ENCODE data around the gene WIPI1.

Gene WIPI1

DNA sequence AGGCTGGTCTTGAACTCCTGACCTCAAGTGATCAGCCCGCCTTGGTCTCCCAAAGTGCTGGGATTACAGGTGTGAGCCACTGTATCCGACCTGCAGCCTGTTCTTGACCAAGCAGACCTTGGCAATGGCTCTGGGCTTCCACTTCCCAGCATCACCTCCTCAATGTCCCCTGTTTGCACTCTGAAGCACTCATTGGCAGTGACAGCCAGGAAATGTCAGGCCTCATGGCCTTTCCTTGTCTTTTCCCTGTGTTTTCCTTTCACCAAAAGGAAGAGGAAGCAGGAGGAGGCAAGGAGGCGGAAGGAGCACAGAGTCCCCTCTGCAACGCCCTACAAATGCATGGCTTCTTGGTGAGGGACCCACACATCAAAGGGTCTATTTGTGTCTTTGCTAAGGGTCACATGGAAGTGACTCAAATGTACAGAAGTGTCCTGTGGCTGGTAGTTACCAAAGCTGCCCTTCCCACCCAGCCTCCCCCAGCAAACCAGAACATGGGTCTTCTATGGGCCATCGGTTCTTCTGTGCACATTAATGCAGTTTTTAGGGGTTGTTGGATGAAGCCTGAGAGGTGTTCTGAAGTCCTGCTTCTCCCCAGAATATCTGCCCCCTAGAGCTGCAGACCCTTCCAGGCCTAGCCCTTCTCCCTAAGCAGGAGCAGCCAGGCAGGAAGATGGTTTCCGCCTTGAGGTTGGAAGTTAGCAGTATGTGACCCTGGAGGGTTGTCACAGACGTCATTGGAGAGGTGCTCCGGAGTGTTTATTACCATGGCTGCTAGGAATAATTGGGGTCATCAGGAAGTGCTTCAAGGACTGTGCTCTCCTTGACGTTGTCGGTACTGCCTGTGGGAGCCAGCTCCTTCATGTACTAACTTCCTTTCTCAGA, 60.8 kb downstream of the WIPI1 start:
- Histone ChIP-seq H3K4me3 (replicated peaks; ENCODE audit: low read depth, low read length) (no peak overlapping the region), H3K36me3 (ENCODE audit: control insufficient read depth, insufficient read depth, low read length) (no peaks in the 10 kb centered on the region), H3K27me3 (replicated peaks; ENCODE audit: control insufficient read depth, insufficient read depth, low read length) (no peaks in the 10 kb centered on the region)
- no peak for DNase-seq (ENCODE audit: extremely low read depth, insufficient read length)
- TF ChIP-seq, protein P1, sequence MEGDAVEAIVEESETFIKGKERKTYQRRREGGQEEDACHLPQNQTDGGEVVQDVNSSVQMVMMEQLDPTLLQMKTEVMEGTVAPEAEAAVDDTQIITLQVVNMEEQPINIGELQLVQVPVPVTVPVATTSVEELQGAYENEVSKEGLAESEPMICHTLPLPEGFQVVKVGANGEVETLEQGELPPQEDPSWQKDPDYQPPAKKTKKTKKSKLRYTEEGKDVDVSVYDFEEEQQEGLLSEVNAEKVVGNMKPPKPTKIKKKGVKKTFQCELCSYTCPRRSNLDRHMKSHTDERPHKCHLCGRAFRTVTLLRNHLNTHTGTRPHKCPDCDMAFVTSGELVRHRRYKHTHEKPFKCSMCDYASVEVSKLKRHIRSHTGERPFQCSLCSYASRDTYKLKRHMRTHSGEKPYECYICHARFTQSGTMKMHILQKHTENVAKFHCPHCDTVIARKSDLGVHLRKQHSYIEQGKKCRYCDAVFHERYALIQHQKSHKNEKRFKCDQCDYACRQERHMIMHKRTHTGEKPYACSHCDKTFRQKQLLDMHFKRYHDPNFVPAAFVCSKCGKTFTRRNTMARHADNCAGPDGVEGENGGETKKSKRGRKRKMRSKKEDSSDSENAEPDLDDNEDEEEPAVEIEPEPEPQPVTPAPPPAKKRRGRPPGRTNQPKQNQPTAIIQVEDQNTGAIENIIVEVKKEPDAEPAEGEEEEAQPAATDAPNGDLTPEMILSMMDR (IDR thresholded peaks at IDR 0.05; ENCODE audit: insufficient read depth, low read length, poor library complexity, severe bottlenecking): no peak

DNA sequence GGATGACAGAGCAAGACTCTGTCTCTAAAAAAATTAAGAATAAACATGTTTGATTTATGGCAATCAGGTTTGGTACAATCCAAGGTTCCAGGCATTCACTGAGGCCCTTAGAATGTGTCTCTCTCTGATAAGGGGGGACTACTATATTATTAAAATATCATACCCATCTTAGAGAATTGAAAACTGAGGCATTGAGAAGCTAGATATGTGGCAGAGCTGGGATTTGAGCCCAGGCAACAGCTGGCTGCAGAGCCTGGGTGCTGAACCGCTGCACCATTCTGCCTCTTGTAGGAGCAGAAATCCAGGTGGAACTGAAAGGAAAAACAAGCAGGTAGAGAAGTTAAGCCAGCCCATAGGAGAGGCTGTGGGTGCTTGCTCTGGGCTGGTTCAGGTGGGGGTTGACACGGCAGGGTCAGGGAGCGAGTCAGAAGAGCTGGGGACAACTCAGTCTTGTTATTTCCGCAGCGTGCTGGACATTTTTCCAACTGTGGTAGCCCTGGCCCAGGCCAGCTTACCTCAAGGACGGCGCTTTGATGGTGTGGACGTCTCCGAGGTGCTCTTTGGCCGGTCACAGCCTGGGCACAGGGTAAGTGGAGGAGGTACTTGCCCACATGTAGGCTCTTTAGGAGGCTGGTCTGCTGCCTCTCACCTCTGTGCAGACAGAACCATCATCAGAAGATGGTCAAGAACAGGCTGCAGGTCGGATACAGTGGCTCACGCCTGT, 62.5 kb downstream of the WIPI1 start:
- no peak for DNase-seq (ENCODE audit: extremely low read depth, insufficient read length)
- Histone ChIP-seq H3K4me3 (replicated peaks; ENCODE audit: low read depth, low read length) (no peak overlapping the region), H3K27me3 (replicated peaks; ENCODE audit: control insufficient read depth, insufficient read depth, low read length) (no peaks in the 10 kb centered on the region), H3K36me3 (ENCODE audit: control insufficient read depth, insufficient read depth, low read length) (no peaks in the 10 kb centered on the region)
- TF ChIP-seq, protein P1 (IDR thresholded peaks at IDR 0.05; ENCODE audit: insufficient read depth, low read length, poor library complexity, severe bottlenecking): no peak

DNA sequence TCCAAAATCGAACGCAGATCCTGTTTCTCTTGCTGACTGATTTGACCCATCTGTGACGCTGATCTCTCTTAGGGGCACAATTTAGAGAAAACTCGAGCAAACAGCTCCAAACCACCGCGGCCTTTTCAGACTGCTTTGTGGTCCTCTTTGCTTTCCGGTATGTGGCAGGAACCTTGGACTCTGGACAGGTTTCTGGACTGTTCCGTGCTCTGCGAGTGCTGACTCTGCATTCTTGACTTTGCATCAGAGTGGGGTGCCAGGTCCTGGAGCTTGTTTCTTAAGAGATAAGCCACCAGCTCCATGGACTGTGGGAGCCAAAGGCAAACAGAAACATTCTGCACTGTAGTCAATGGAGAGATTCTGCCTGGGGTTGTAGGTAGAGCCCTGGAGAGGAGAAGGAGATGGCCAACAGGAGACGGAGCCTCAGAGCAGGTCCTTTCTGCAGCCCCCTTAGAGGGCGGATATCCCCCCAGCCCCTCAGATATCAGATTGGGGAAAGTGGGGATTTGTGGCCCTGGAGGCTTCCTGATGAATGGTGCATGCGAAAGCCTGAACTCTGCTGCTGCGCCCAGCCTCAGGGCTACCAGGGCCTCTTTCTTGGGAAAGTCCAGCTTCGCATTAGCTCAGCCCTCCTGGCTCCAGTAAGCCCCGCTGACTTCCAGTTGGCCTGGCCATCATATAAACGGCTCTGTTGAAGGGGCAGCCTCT, 65.6 kb downstream of the WIPI1 start:
- Histone ChIP-seq H3K27me3 (replicated peaks; ENCODE audit: control insufficient read depth, insufficient read depth, low read length) (no peaks in the 10 kb centered on the region), H3K36me3 (ENCODE audit: control insufficient read depth, insufficient read depth, low read length) (no peaks in the 10 kb centered on the region), H3K4me3 (replicated peaks; ENCODE audit: low read depth, low read length) (no peak overlapping the region)
- no peak for DNase-seq (ENCODE audit: extremely low read depth, insufficient read length)
- TF ChIP-seq, protein P1 (IDR thresholded peaks at IDR 0.05; ENCODE audit: insufficient read depth, low read length, poor library complexity, severe bottlenecking): no peak

DNA sequence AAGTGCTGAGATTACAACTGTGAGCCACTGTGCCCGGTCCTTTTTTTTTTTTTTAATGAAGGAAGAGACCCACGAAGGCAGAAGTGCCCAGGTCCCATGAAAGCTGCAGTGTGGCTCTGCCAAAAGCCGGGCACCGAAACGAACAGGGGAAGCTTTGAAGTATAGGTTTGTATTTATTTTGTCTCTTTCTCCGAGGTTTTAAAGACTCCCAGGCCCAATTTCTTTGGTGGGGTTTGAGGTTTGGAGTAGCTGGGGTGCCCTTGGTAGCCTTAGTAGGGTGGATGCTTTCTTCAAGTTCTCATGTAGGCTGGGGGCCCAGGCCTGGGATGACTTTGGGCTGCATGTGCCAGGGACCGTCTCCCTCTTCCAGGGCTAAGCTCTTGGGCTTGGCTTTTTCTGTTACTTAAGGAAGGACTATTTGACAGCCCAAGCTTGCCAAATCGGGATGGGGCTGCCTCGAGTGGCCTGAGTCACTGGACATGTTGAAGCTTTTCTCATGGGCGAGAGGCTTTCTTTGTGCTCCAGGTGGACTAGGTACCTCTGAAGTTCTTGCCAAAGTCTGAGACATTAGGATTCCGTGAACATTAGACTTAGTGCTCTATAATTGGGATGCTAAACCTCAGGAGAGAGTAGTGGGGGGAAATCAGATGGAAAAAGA, 66.3 kb downstream of the WIPI1 start:
- H3K27me3 ChIP-seq (replicated peaks; ENCODE audit: control insufficient read depth, insufficient read depth, low read length): no peaks in the 10 kb centered on the region
- no peak for DNase-seq (ENCODE audit: extremely low read depth, insufficient read length)
- TF ChIP-seq, protein P1 (IDR thresholded peaks at IDR 0.05; ENCODE audit: insufficient read depth, low read length, poor library complexity, severe bottlenecking): no peak

DNA sequence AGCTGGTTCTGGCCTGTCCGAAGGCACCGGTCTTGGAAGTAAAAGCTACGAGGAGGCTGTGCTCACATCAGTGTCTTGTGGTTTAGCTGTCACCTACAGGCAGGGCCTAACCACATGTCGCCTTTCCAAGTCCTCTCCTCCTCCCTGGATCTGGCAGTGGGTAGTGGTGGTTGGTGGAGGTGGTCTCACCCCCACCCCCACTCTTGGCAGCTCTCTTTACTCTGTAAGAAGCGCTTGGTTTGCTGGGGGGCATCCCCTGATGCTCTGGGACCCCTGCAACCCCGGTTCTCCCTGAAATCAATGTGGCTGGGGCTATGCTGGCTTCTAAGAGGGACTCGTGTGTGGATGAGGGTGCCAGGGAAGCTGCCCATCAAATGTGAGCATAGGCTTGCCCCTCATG, 68.3 kb downstream of the WIPI1 start:
- H3K27me3 ChIP-seq (replicated peaks; ENCODE audit: control insufficient read depth, insufficient read depth, low read length): no peaks in the 10 kb centered on the region
- H3K4me3 ChIP-seq (replicated peaks; ENCODE audit: low read depth, low read length): no peak overlapping the region
- TF ChIP-seq, protein P1 (IDR thresholded peaks at IDR 0.05; ENCODE audit: insufficient read depth, low read length, poor library complexity, severe bottlenecking): no peak
- no peak for DNase-seq (ENCODE audit: extremely low read depth, insufficient read length)
- no peaks in the 10 kb centered on the region for H3K36me3 ChIP-seq (ENCODE audit: control insufficient read depth, insufficient read depth, low read length)

More for the DNA sequence above, 66.3 kb downstream of the WIPI1 start:
- Histone ChIP-seq H3K4me3 (replicated peaks; ENCODE audit: low read depth, low read length) (no peak overlapping the region), H3K36me3 (ENCODE audit: control insufficient read depth, insufficient read depth, low read length) (no peaks in the 10 kb centered on the region)

Data from GM06990 (cell line).